Measurements from ENCODE around the gene KLK15. TPM values are rescaled to one million over a fixed set of nuclear protein-coding genes. Genes with fewer than 3 reads are reported as not detected.
"Not testable (repeated sequence)": the region's sequence is repeated elsewhere in the genome, so short reads cannot be mapped to it uniquely, and the experiment has no call there.

The KLK15 gene
- total and polyA plus RNA-seq, 2 of the 4 experiments (the other 2 are of a cell fraction): not detected

GRCh38 chr19:50784710-50785109 is 48.7 kb downstream of the KLK15 start:
- no TSS peak for BruUV-seq (replicated peaks)
- H3K14ac ChIP-seq (replicated peaks; ENCODE audit: low read depth, low read length): no peak overlapping the region
- H3K56ac ChIP-seq (ENCODE audit: extremely low read depth, insufficient read depth, low read length): no peak overlapping the region
- H3K23ac ChIP-seq (ENCODE audit: low read depth, low read length): no peak overlapping the region
- no peak overlapping the region for H4K5ac ChIP-seq (ENCODE audit: low read depth, low read length)
- H3K4me1 ChIP-seq (ENCODE audit: control insufficient read depth, insufficient read depth, low read length): no peaks in the 10 kb centered on the region
- H3K4me2 ChIP-seq (ENCODE audit: low read depth, low read length): no peak overlapping the region
- H3K27me3 ChIP-seq (ENCODE audit: control insufficient read depth, insufficient read depth, low read length): peaks cover 11% of the 10 kb centered on the region
- no peak for DNase-seq
- dilution Hi-C loops (cut with HindIII; ENCODE audit: low sequenced_read_pairs, unreplicated experiment) (no loop called here), intact Hi-C loops (cut with micrococcal nuclease) (no loop called here), in situ Hi-C loops (cut with MboI; ENCODE audit: low sequenced_read_pairs) (loop anchor here (10.0 kb wide), 2 partner anchors 250 to 430 kb away; no protein-coding TSS in a partner anchor)
- no peaks in the 10 kb centered on the region for H3K9me1 ChIP-seq (ENCODE audit: insufficient read depth, low read length)
- no peak overlapping the region for H2BK5ac ChIP-seq (ENCODE audit: low read depth, low read length, poor library complexity, severe bottlenecking)
- no peak for ATAC-seq (ENCODE audit: low read depth)
- no peak overlapping the region for H4K8ac ChIP-seq (ENCODE audit: low read depth in 2 of 2, low read length in 2 of 2)
- H2BK20ac ChIP-seq (ENCODE audit: low read depth, low read length): no peak overlapping the region
- H3K79me1 ChIP-seq (ENCODE audit: low read depth in 1 of 2, low read length in 2 of 2): no peaks in the 10 kb centered on the region
- TF ChIP-seq FOS (IDR thresholded peaks at IDR 0.05; ENCODE audit: low read depth, low read length): no peak
- TF ChIP-seq NFE2L2 (IDR thresholded peaks at IDR 0.05; ENCODE audit: low read depth, low read length): no peak
- no peak for TF ChIP-seq SMC3 (IDR thresholded peaks at IDR 0.05; ENCODE audit: low read depth, low read length)
- TF ChIP-seq CHD1 (IDR thresholded peaks at IDR 0.05; ENCODE audit: low read depth, low read length): no peak
- no peak overlapping the region for H2AK9ac ChIP-seq (replicated peaks; ENCODE audit: low read depth, low read length, poor library complexity)
- H3K4ac ChIP-seq (ENCODE audit: low read depth, low read length): no peak overlapping the region
- no peak overlapping the region for H3K9ac ChIP-seq (ENCODE audit: low read depth, low read length)
- H4K20me1 ChIP-seq (ENCODE audit: insufficient read depth, low read length): no peaks in the 10 kb centered on the region
- no peak overlapping the region for H3K18ac ChIP-seq (ENCODE audit: low read depth, low read length)
- no peak overlapping the region for H3K4me3 ChIP-seq (ENCODE audit: insufficient read depth, low read depth, low read length)
- no peak overlapping the region for H4K91ac ChIP-seq (ENCODE audit: insufficient read depth, low read depth, low read length)
- H3K36me3 ChIP-seq (ENCODE audit: control insufficient read depth, insufficient read depth, low read length): no peaks in the 10 kb centered on the region
- no peak overlapping the region for H2AK5ac ChIP-seq (ENCODE audit: low read depth, low read length)
- POLR2A ChIA-PET (ENCODE audit: unreplicated experiment): no interaction called here
- WGBS, 2 experiments (ENCODE audit: extremely low coverage in 2 of 2, insufficient read length in 1 of 2): no CpG with 5 or more reads among the region's 3 CpGs
- H2AFZ ChIP-seq (replicated peaks; ENCODE audit: low read length, poor library complexity): no peak overlapping the region
- H3K9me3 ChIP-seq (ENCODE audit: control insufficient read depth, insufficient read depth, low read length): no peaks in the 10 kb centered on the region
- no peak overlapping the region for H3K27ac ChIP-seq (ENCODE audit: insufficient read depth, low read length)
- H2BK120ac ChIP-seq (ENCODE audit: low read depth, low read length): no peak overlapping the region
- CTCF ChIA-PET: no interaction called here
- H2BK15ac ChIP-seq (ENCODE audit: low read depth, low read length): no peak overlapping the region

GRCh38 chr19:50783848-50784152 is 49.6 kb downstream of the KLK15 start:
- in situ Hi-C loops (cut with MboI; ENCODE audit: low sequenced_read_pairs) (loop anchor here (10.0 kb wide), 2 partner anchors 249 to 429 kb away; no protein-coding TSS in a partner anchor), intact Hi-C loops (cut with micrococcal nuclease) (loop anchor here (1.0 to 2.0 kb wide), 5 partner anchors 59 to 426 kb away; no protein-coding TSS in a partner anchor)
- H2AK9ac ChIP-seq (replicated peaks; ENCODE audit: low read depth, low read length, poor library complexity); H2BK5ac ChIP-seq (ENCODE audit: low read depth, low read length, poor library complexity, severe bottlenecking); H3K4me3 ChIP-seq (ENCODE audit: insufficient read depth, low read depth, low read length); H3K4me2 ChIP-seq (ENCODE audit: low read depth, low read length); H3K4ac ChIP-seq (ENCODE audit: low read depth, low read length); H3K14ac ChIP-seq (replicated peaks; ENCODE audit: low read depth, low read length); H3K18ac ChIP-seq (ENCODE audit: low read depth, low read length); H3K56ac ChIP-seq (ENCODE audit: extremely low read depth, insufficient read depth, low read length); H4K20me1 ChIP-seq (ENCODE audit: insufficient read depth, low read length); ATAC-seq (ENCODE audit: low read depth); H3K36me3 ChIP-seq (ENCODE audit: control insufficient read depth, insufficient read depth, low read length); H2BK20ac ChIP-seq (ENCODE audit: low read depth, low read length); H3K9me1 ChIP-seq (ENCODE audit: insufficient read depth, low read length); H3K27ac ChIP-seq (ENCODE audit: insufficient read depth, low read length); dilution Hi-C loops (cut with HindIII; ENCODE audit: low sequenced_read_pairs, unreplicated experiment); H2BK15ac ChIP-seq (ENCODE audit: low read depth, low read length); H2BK120ac ChIP-seq (ENCODE audit: low read depth, low read length); H3K9me3 ChIP-seq (ENCODE audit: control insufficient read depth, insufficient read depth, low read length); DNase-seq; H4K5ac ChIP-seq (ENCODE audit: low read depth, low read length); H4K91ac ChIP-seq (ENCODE audit: insufficient read depth, low read depth, low read length); H3K79me1 ChIP-seq (ENCODE audit: low read depth in 1 of 2, low read length in 2 of 2); H3K4me1 ChIP-seq (ENCODE audit: control insufficient read depth, insufficient read depth, low read length); H3K9ac ChIP-seq (ENCODE audit: low read depth, low read length); H2AFZ ChIP-seq (replicated peaks; ENCODE audit: low read length, poor library complexity); BruUV-seq (replicated peaks); H3K23ac ChIP-seq (ENCODE audit: low read depth, low read length); H2AK5ac ChIP-seq (ENCODE audit: low read depth, low read length); H4K8ac ChIP-seq (ENCODE audit: low read depth in 2 of 2, low read length in 2 of 2): not testable (repeated sequence)
- ChIA-PET CTCF (interaction anchor here (0.6 to 1.4 kb wide), 8 partner anchors 59 to 415 kb away, joined by 3 to 6 read pairs (median 3); no protein-coding TSS in a partner anchor), POLR2A (ENCODE audit: unreplicated experiment) (interaction anchor here (0.7 kb wide), 1 partner anchor 455 kb away, joined by 3 read pairs; the partner anchor contains the start of gene KCNC3)
- WGBS, 2 experiments (ENCODE audit: extremely low coverage in 2 of 2, insufficient read length in 1 of 2): no CpG with 5 or more reads among the region's 8 CpGs
- H3K27me3 ChIP-seq (ENCODE audit: control insufficient read depth, insufficient read depth, low read length): peaks cover 18% of the 10 kb centered on the region

Measured in IMR-90 (cell line).